ENCODE measurements around the gene TMEM63C. TPM values are rescaled to one million over a fixed set of nuclear protein-coding genes. Genes with fewer than 3 reads are reported as not detected.

Gene TMEM63C
- total RNA-seq, 3 donors from 2014 or later (not counting 1 experiment from before 2014, with no cell fraction given), result 1.5 to 5.1 (median 2.1) TPM

GRCh38 chr14:77208979-77209318 is 27.4 kb downstream of the TMEM63C start:
- intact Hi-C loops (cut with micrococcal nuclease), result no loop called here
- Histone ChIP-seq H3K36me3 (ENCODE audit: control insufficient read depth, insufficient read depth, low read length) (no peaks in the 10 kb centered on the region), H3K4me1 (ENCODE audit: control insufficient read depth, insufficient read depth, low read length) (no peaks in the 10 kb centered on the region), H3K9me3 (ENCODE audit: control insufficient read depth, insufficient read depth, low read length) (no peaks in the 10 kb centered on the region), H3K4me3 (ENCODE audit: low read length) (no peak overlapping the region), H3K27ac (ENCODE audit: low read length) (no peak overlapping the region), H3K27me3 (ENCODE audit: control insufficient read depth, insufficient read depth, low read length) (no peaks in the 10 kb centered on the region)
- H3K4me1 Mint-ChIP-seq, result peaks cover 0 to 5% of the 10 kb centered on the region in 2 donors
- H3K36me3 Mint-ChIP-seq, result no peaks in the 10 kb centered on the region
- peaks cover 14 to 29% of the 10 kb centered on the region in 2 donors for H3K27me3 Mint-ChIP-seq (ENCODE audit: low read depth in 2 of 2)
- H3K4me3 Mint-ChIP-seq, result no peak overlapping the region
- no peak for TF ChIP-seq CTCF (IDR thresholded peaks at IDR 0.05)
- no peak overlapping the region for H3K27ac Mint-ChIP-seq
- H3K9me3 Mint-ChIP-seq, result no peaks in the 10 kb centered on the region
- DNase-seq (no peak), ATAC-seq (no peak)
- 62% methylated on average over 5 of the region's 5 CpGs for WGBS (ENCODE audit: insufficient coverage)

- no peak overlapping the region for H3K27ac Mint-ChIP-seq
- no peaks in the 10 kb centered on the region for H3K9me3 Mint-ChIP-seq
- Histone ChIP-seq H3K27me3 (ENCODE audit: control insufficient read depth, insufficient read depth, low read length) (no peaks in the 10 kb centered on the region), H3K36me3 (ENCODE audit: control insufficient read depth, insufficient read depth, low read length) (no peaks in the 10 kb centered on the region), H3K4me1 (ENCODE audit: control insufficient read depth, insufficient read depth, low read length) (no peaks in the 10 kb centered on the region), H3K27ac (ENCODE audit: low read length) (no peak overlapping the region), H3K4me3 (ENCODE audit: low read length) (no peak overlapping the region), H3K9me3 (ENCODE audit: control insufficient read depth, insufficient read depth, low read length) (no peaks in the 10 kb centered on the region)
- no peak for DNase-seq
- 91% methylated on average over 2 of the region's 4 CpGs for WGBS (ENCODE audit: insufficient coverage)
- no peak overlapping the region for H3K4me3 Mint-ChIP-seq
- TF ChIP-seq CTCF (IDR thresholded peaks at IDR 0.05), result no peak
- intact Hi-C loops (cut with micrococcal nuclease), result no loop called here
- no peak for ATAC-seq
- peaks cover 25 to 44% of the 10 kb centered on the region in 2 donors for H3K27me3 Mint-ChIP-seq (ENCODE audit: low read depth in 2 of 2)
- no peaks in the 10 kb centered on the region for H3K36me3 Mint-ChIP-seq
- peaks cover 0 to 5% of the 10 kb centered on the region in 2 donors for H3K4me1 Mint-ChIP-seq
These were observed 30.7 kb downstream of the TMEM63C start for GRCh38 chr14:77212097-77212870.

GRCh38 chr14:77212943-77213678 is 31.5 kb downstream of the TMEM63C start:
- H3K4me1 ChIP-seq (ENCODE audit: control insufficient read depth, insufficient read depth, low read length), result no peaks in the 10 kb centered on the region
- peaks cover 26 to 41% of the 10 kb centered on the region in 2 donors for H3K27me3 Mint-ChIP-seq (ENCODE audit: low read depth in 2 of 2)
- no peaks in the 10 kb centered on the region for H3K9me3 ChIP-seq (ENCODE audit: control insufficient read depth, insufficient read depth, low read length)
- peak in 1 of 2 donors; percentile 33 for DNase-seq
- no peak for TF ChIP-seq CTCF (IDR thresholded peaks at IDR 0.05)
- H3K27ac ChIP-seq (ENCODE audit: low read length), result no peak overlapping the region
- H3K27me3 ChIP-seq (ENCODE audit: control insufficient read depth, insufficient read depth, low read length), result no peaks in the 10 kb centered on the region
- intact Hi-C loops (cut with micrococcal nuclease), result no loop called here
- H3K36me3 Mint-ChIP-seq, result no peaks in the 10 kb centered on the region
- peak in 1 of 3 donors; percentile 60 for ATAC-seq
- no peak overlapping the region for H3K27ac Mint-ChIP-seq
- H3K4me3 ChIP-seq (ENCODE audit: low read length), result no peak overlapping the region
- no peak overlapping the region for H3K4me3 Mint-ChIP-seq
- no peaks in the 10 kb centered on the region for H3K36me3 ChIP-seq (ENCODE audit: control insufficient read depth, insufficient read depth, low read length)
- 10% methylated on average over 17 of the region's 17 CpGs for WGBS (ENCODE audit: insufficient coverage)
- H3K4me1 Mint-ChIP-seq, result peaks cover 0 to 5% of the 10 kb centered on the region in 2 donors
- H3K9me3 Mint-ChIP-seq, result no peaks in the 10 kb centered on the region

Data from natural killer cell (primary cell).